Natural killer cell treated with Interleukin-12 subunit alpha and Interleukin-12 subunit beta and Interleukin-15 and Interleukin-18, amount 100 ng/mL, for 72 hours (primary cell): ENCODE measurements around the gene ZNF512B. TPM values are rescaled to one million over a fixed set of nuclear protein-coding genes. Genes with fewer than 3 reads are reported as not detected.
"Not testable (repeated sequence)": the region's sequence is repeated elsewhere in the genome, so short reads cannot be mapped to it uniquely, and the experiment has no call there.

Experiments used
- ATAC-seq, 2 donors: fragments of 150-1000 bp; cut with Tn5 transposase in 1 of 2; sonication (Bioruptor Pico), chemical (Tn5 transposase) in 1 of 2; 2 replicates each; pipeline ENCODE4 v1.10.0; 2021
- DNase-seq: peaks from one replicate; pipeline ENCODE4 v3.0.0; 2022; ENCODE audit warnings: low spot score
- H3K27ac Mint-ChIP-seq, 2 donors: 1 replicate in 1 of 2; 2 replicates in 1 of 2; pipeline ENCODE4 v1.8.0; 2022; ENCODE audit warnings: mixed read lengths in 2 of 2, mild to moderate bottlenecking in 1 of 2, moderate library complexity in 1 of 2
- H3K27me3 Mint-ChIP-seq, 2 donors: 1 replicate in 1 of 2; 2 replicates in 1 of 2; pipeline ENCODE4 v1.8.0; 2022; ENCODE audit warnings: mixed read lengths in 2 of 2
- H3K36me3 Mint-ChIP-seq: one replicate; pipeline ENCODE4 v1.8.0; 2022; ENCODE audit warnings: mixed read lengths
- H3K4me1 Mint-ChIP-seq, 2 donors: 1 replicate in 1 of 2; 2 replicates in 1 of 2; pipeline ENCODE4 v1.8.0; 2022; ENCODE audit warnings: low read depth in 2 of 2, mixed read lengths in 2 of 2, mild to moderate bottlenecking in 1 of 2
- H3K4me3 Mint-ChIP-seq: one replicate; pipeline ENCODE4 v1.8.0; 2022; ENCODE audit warnings: mixed read lengths
- H3K9me3 Mint-ChIP-seq: 2 replicates; pipeline ENCODE4 v1.8.0; 2022; ENCODE audit warnings: mixed read lengths
- total RNA-seq, 2 donors: library from RNA; stranded (reverse); gene quantifications; one replicate each; pipeline ENCODE4 v1.2.3, GENCODE V29; 2022

Gene ZNF512B
- total RNA-seq, 2 donors from 2014 or later, result 9.6 to 13.8 TPM

DNA sequence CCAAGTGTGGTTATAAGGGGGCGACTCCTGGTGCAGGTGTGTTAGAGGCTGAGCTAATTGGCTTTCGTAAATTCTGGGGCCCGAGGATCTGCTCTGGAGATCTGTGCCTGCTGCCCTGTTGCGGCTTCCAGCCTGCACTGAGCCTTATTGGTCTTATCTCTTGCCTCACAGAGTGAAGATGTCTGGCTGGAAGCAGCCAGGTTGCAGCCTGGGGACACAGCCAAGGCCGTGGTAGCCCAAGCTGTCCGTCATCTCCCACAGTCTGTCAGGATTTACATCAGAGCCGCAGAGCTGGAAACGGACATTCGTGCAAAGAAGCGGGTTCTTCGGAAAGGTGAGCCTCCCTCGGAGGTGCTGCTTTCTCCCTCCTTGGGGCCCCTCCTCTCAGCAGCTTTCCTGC lies 31.2 kb upstream of the ZNF512B start:
- Mint-ChIP-seq H3K4me1 (peaks cover 0 to 3% of the 10 kb centered on the region in 2 donors), H3K4me3 (no peak overlapping the region), H3K36me3 (peaks cover 6% of the 10 kb centered on the region), H3K27me3 (no peaks in the 10 kb centered on the region), H3K27ac (no peak overlapping the region), H3K9me3 (no peaks in the 10 kb centered on the region)
- no peak for DNase-seq
- ATAC-seq, result no peak

DNA sequence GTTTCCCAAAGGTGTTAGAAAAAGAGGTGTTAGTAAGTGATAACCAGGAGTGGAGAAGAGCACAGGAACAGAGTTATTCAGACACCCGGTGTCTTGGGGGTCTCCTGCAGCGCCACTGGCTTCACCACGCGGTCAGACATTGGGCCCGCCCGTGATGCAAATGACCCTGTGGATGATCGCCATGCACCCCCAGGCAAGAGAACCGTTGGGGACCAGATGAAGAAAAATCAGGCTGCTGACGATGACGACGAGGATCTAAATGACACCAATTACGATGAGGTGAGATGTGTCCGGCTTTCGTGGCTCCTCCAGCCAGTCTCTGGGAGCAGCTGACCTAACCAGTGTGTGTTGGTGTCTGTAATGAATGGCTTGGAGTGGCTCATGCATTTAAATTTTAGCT lies 13.2 kb upstream of the ZNF512B start:
- Mint-ChIP-seq H3K27me3 (no peaks in the 10 kb centered on the region), H3K36me3 (peaks cover 21% of the 10 kb centered on the region), H3K9me3 (no peaks in the 10 kb centered on the region), H3K4me1 (peaks cover 42 to 46% of the 10 kb centered on the region in 2 donors), H3K27ac (peak overlapping the region; percentile 18 to 92), H3K4me3 (peak overlapping the region; percentile 50)
- no peak for ATAC-seq
- DNase-seq, result no peak

DNA sequence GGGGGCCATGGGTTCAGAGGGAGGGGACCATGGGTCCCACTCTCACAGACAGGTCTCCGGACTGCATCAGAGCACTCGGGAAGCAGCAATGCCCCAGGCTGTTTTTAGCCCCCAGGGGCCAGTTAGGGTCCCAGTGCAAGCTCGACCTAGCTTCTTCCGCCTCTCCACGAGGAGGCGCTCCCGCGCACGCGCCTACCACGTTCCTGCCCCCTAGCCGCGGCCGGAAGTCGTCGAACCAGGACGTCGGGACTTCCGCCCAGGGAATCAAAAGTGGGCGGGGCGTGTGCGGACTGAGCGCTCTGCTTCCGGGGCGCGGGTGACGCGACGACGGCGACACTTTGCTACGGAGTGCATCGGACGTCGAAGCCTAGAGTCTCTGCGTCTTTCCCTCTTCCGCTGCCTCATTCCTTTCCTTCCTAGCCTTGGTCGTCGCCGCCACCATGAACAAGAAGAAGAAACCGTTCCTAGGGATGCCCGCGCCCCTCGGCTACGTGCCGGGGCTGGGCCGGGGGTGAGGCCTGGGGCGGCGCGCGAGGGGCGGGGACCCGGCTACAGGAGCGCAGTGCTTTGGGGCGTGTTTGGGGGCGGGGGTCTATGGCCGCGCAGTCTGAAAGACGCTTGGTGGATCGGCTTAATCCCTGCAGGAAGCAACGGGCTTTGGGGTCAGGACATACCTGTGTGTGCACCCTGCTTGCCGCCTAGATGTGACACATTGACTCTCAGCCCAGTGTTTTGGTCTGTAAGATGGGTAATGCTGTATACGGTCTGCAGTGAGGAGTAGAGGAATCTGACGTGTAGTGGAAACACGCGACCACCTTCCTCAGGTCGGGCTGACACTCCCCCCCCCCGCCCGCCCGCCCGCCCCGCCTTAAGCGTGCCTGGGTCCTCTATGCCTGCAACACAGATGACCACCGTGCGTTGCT lies 11.3 kb upstream of the ZNF512B start, which contains the start of gene PRPF6:
Gene PRPF6 (plus strand): TSS at position 327 of the 923 bp plus-strand sequence. CDS start 114 bp downstream, at position 441.
- DNase-seq (peak; percentile 98), ATAC-seq (peak; percentile 74 to 81)
- H3K9me3 Mint-ChIP-seq, result no peaks in the 10 kb centered on the region
- H3K4me1 Mint-ChIP-seq, result peaks cover 60 to 65% of the 10 kb centered on the region in 2 donors
- peak within 1 kb of the TSS; percentile 92 for H3K27ac Mint-ChIP-seq
- H3K36me3 Mint-ChIP-seq, result peaks cover 27% of the 10 kb centered on the region
- no peaks in the 10 kb centered on the region for H3K27me3 Mint-ChIP-seq
- peak within 1 kb of the TSS; percentile 97 for H3K4me3 Mint-ChIP-seq

GRCh38 chr20:63980317-63980805 lies 10.6 kb upstream of the ZNF512B start:
- Mint-ChIP-seq H3K36me3 (peaks cover 24% of the 10 kb centered on the region), H3K9me3 (no peaks in the 10 kb centered on the region), H3K27me3 (no peaks in the 10 kb centered on the region), H3K27ac (peak overlapping the region; percentile 92), H3K4me1 (peaks cover 62 to 69% of the 10 kb centered on the region in 2 donors), H3K4me3 (peak overlapping the region; percentile 97)
- DNase-seq, result no peak
- ATAC-seq, result peak; percentile 1 to 38

GRCh38 chr20:63979557-63980316 lies 10.0 kb upstream of the ZNF512B start, which contains the start of gene SAMD10:
TSS of gene SAMD10 (minus strand) at chr20:63979642. CDS start at chr20:63979467, 175 bp downstream.
- peaks cover 21% of the 10 kb centered on the region for H3K36me3 Mint-ChIP-seq
- H3K27ac Mint-ChIP-seq, result peak within 1 kb of the TSS; percentile 92
- H3K4me3 Mint-ChIP-seq, result peak within 1 kb of the TSS; percentile 97
- DNase-seq (peak; percentile 90), ATAC-seq (peak; percentile 58 to 72)
- no peaks in the 10 kb centered on the region for H3K9me3 Mint-ChIP-seq
- H3K27me3 Mint-ChIP-seq, result no peaks in the 10 kb centered on the region
- H3K4me1 Mint-ChIP-seq, result peaks cover 63 to 67% of the 10 kb centered on the region in 2 donors

GRCh38 chr20:63979229-63979556 lies 9.5 kb upstream of the ZNF512B start:
- no peak for DNase-seq
- Mint-ChIP-seq H3K4me3 (peak overlapping the region; percentile 79), H3K27me3 (no peaks in the 10 kb centered on the region), H3K4me1 (peaks cover 62 to 63% of the 10 kb centered on the region in 2 donors), H3K27ac (peak overlapping the region; percentile 43 to 87), H3K36me3 (peaks cover 16% of the 10 kb centered on the region), H3K9me3 (no peaks in the 10 kb centered on the region)
- ATAC-seq, result no peak

DNA sequence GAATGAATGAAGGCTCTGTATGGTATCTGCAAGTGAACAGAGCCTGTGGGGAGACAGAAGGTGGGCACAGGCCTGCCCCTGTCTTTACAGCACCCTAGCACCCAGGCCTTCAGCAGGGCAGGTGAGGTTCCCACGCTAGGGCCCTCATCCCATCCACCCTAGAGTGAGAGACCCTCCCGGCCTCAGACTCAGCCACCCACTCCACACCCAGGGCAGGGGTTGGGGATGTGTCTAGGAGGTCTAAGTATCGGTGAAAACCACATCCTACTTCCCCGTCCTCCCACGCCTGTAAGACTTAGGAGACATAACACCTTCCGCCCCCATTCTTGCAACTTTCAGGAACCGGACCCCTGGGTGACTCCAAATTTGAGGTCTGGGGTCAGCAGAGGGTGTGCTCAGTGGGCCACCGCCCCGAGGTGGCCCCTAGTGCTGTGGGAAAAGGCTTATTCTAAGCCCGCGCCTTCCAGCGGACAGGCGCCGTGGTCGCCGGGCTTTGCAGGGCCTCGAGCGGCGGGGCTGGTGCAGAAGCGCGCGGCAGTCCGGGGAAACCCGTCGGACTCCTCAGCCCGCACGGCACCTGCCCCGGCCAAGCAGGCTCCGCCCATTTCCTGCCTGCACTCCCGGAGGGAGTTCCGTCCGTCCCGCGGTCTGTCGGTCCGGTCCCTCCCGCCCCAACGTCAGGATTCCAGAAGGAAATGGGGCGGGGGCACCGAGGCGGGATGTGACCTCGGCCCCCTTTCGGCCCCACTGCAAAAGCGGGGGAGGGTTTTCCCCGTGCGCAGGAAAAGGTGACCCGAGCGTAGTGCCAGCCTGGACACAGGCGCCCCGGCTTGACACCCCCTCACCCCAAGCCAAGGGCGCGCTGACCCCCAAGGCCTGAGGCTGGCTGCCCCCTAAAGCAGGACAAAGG lies 8.8 kb upstream of the ZNF512B start:
- Mint-ChIP-seq H3K36me3 (peaks cover 16% of the 10 kb centered on the region), H3K9me3 (no peaks in the 10 kb centered on the region), H3K4me1 (peaks cover 66 to 69% of the 10 kb centered on the region in 2 donors), H3K4me3 (peak overlapping the region; percentile 79), H3K27me3 (no peaks in the 10 kb centered on the region), H3K27ac (peak overlapping the region; percentile 43 to 87)
- ATAC-seq, result peak; percentile 51 to 73
- peak; percentile 94 for DNase-seq

GRCh38 chr20:63977739-63978276 lies 8.1 kb upstream of the ZNF512B start:
- H3K36me3 Mint-ChIP-seq, result peaks cover 12% of the 10 kb centered on the region
- ATAC-seq, result peak; percentile 72 to 73
- H3K4me3 Mint-ChIP-seq, result peak overlapping the region; percentile 79
- no peaks in the 10 kb centered on the region for H3K9me3 Mint-ChIP-seq
- H3K4me1 Mint-ChIP-seq, result peaks cover 66 to 72% of the 10 kb centered on the region in 2 donors
- DNase-seq, result peak; percentile 87
- H3K27me3 Mint-ChIP-seq, result no peaks in the 10 kb centered on the region
- peak overlapping the region; percentile 43 to 87 for H3K27ac Mint-ChIP-seq

DNA sequence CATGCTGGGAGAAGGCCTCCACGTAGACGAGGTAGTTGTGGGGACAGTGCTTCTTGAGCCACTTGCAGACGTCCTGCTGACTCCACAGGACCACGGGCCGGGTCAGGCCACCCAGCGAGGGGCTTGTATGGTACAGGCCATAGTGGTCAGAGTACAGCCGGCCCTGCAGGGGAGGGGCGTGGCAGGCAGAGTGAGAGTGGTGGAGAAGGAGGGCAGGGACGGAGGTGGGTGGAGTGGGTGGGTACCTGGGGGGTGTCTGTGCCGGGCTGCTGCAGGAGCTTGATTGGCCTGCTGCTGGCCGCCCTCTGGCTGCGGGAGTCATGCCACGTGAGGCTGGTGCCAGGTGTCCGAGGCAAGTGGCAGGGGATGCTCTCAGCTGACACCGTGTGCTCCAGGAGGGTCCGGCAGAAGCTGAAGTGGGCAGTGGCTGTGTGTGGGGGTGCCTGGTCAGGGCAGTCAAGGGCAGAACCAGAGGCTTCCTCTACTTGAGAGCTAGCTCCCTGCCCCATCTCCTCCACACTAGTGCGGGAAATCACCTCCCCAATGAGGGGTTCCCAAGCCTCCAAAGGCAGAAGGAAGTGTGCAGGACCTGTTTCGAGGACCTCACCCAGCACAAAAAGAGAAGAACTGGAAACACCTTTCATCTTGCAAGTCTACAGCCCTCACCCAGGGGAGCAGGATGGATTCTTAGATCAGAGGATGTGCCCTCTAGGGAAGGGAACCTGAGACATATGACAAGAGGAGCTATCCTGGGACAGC lies 7.4 kb upstream of the ZNF512B start:
- peak overlapping the region; percentile 43 to 87 for H3K27ac Mint-ChIP-seq
- no peaks in the 10 kb centered on the region for H3K27me3 Mint-ChIP-seq
- H3K36me3 Mint-ChIP-seq, result peaks cover 9% of the 10 kb centered on the region
- H3K4me1 Mint-ChIP-seq, result peaks cover 62 to 68% of the 10 kb centered on the region in 2 donors
- no peaks in the 10 kb centered on the region for H3K9me3 Mint-ChIP-seq
- H3K4me3 Mint-ChIP-seq, result peak overlapping the region; percentile 79
- no peak for DNase-seq
- no peak for ATAC-seq

DNA sequence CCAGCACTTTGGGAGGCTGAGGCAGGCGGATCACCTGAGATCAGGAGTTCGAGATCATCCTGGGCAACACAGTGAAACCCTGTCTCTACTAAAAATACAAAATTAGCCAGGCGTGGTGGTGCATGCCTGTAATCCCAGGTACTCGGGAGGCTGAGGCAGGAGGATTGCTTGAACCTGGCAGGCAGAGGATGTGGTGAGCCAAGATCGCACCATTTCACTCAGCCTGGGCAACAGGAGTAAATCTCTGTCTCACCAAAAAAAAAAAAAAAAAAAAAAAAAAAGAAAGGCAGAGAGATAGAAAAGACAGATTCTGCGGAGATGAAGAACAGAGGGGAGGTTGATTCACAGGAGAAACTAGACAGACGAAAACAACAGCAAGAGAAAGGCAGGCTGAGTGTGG lies 6.8 kb upstream of the ZNF512B start:
- Mint-ChIP-seq H3K4me1 (peaks cover 57 to 62% of the 10 kb centered on the region in 2 donors), H3K27ac (peak overlapping the region; percentile 43 to 87), H3K4me3 (peak overlapping the region; percentile 79)
- not testable (repeated sequence) for DNase-seq, ATAC-seq, H3K9me3 Mint-ChIP-seq, H3K36me3 Mint-ChIP-seq, H3K27me3 Mint-ChIP-seq

GRCh38 chr20:63974402-63975200 lies 4.9 kb upstream of the ZNF512B start:
- H3K4me3 Mint-ChIP-seq, result no peak overlapping the region
- peaks cover 9% of the 10 kb centered on the region for H3K36me3 Mint-ChIP-seq
- ATAC-seq (no peak), DNase-seq (no peak)
- H3K9me3 Mint-ChIP-seq, result no peaks in the 10 kb centered on the region
- peaks cover 45 to 47% of the 10 kb centered on the region in 2 donors for H3K4me1 Mint-ChIP-seq
- no peaks in the 10 kb centered on the region for H3K27me3 Mint-ChIP-seq
- H3K27ac Mint-ChIP-seq, result peak overlapping the region; percentile 26 to 38
